ENCODE measurements around the gene ZEB2. TPM values are rescaled to one million over a fixed set of nuclear protein-coding genes. Genes with fewer than 3 reads are reported as not detected.
A peak's percentile ranks its signal among the peaks of the same experiment; 100 is the strongest.

ZEB2 gene
- total RNA-seq, result 15.2 and 15.8 TPM in 2 replicates

GRCh38 chr2:144519934-144520731 is at the start of gene ZEB2:
ZEB2 (minus strand) TSS chr2:144520119; CDS start chr2:144517350, 2,769 bp downstream.
- peaks cover 4% of the 10 kb centered on the region for H3K36me3 Mint-ChIP-seq (ENCODE audit: low read depth)
- H3K9me3 Mint-ChIP-seq, result no peaks in the 10 kb centered on the region
- intact Hi-C loops (cut with micrococcal nuclease), result loop anchor here (2.0 to 10.0 kb wide), 5 partner anchors 67 to 1385 kb away; no protein-coding TSS in a partner anchor
- peaks cover 46% of the 10 kb centered on the region for H3K27me3 Mint-ChIP-seq
- H3K4me1 Mint-ChIP-seq, result peaks cover 21% of the 10 kb centered on the region
- peak; percentile 72 for DNase-seq
- H3K4me3 Mint-ChIP-seq, result peak within 1 kb of the TSS; percentile 26
- no peak within 1 kb of the TSS for H3K27ac Mint-ChIP-seq

- Mint-ChIP-seq H3K9me3 (no peaks in the 10 kb centered on the region), H3K36me3 (ENCODE audit: low read depth) (no peaks in the 10 kb centered on the region), H3K27me3 (peaks cover 8% of the 10 kb centered on the region), H3K4me1 (no peaks in the 10 kb centered on the region), H3K4me3 (no peak overlapping the region), H3K27ac (no peak overlapping the region)
- intact Hi-C loops (cut with micrococcal nuclease), result no loop called here
- no peak for DNase-seq
Observed at GRCh38 chr2:144567745-144568144, 47.8 kb upstream of the ZEB2 start.

- no peaks in the 10 kb centered on the region for H3K9me3 Mint-ChIP-seq
- peaks cover 5% of the 10 kb centered on the region for H3K27me3 Mint-ChIP-seq
- no peak for DNase-seq
- H3K4me1 Mint-ChIP-seq, result no peaks in the 10 kb centered on the region
- intact Hi-C loops (cut with micrococcal nuclease), result no loop called here
- no peak overlapping the region for H3K27ac Mint-ChIP-seq
- no peaks in the 10 kb centered on the region for H3K36me3 Mint-ChIP-seq (ENCODE audit: low read depth)
- H3K4me3 Mint-ChIP-seq, result no peak overlapping the region
Observed at GRCh38 chr2:144566448-144566847, 46.5 kb upstream of the ZEB2 start.

- Mint-ChIP-seq H3K27me3 (peaks cover 26% of the 10 kb centered on the region), H3K27ac (no peak overlapping the region), H3K4me3 (no peak overlapping the region), H3K4me1 (no peaks in the 10 kb centered on the region), H3K9me3 (no peaks in the 10 kb centered on the region), H3K36me3 (ENCODE audit: low read depth) (no peaks in the 10 kb centered on the region)
- no peak for DNase-seq
- intact Hi-C loops (cut with micrococcal nuclease), result no loop called here
Observed at GRCh38 chr2:144560251-144560650, 40.3 kb upstream of the ZEB2 start.

GRCh38 chr2:144559681-144560080 is 39.8 kb upstream of the ZEB2 start:
- Mint-ChIP-seq H3K4me1 (no peaks in the 10 kb centered on the region), H3K27ac (no peak overlapping the region), H3K27me3 (peaks cover 25% of the 10 kb centered on the region), H3K36me3 (ENCODE audit: low read depth) (no peaks in the 10 kb centered on the region), H3K4me3 (no peak overlapping the region), H3K9me3 (no peaks in the 10 kb centered on the region)
- no peak for DNase-seq
- intact Hi-C loops (cut with micrococcal nuclease), result no loop called here

- H3K36me3 Mint-ChIP-seq (ENCODE audit: low read depth), result no peaks in the 10 kb centered on the region
- no peaks in the 10 kb centered on the region for H3K9me3 Mint-ChIP-seq
- intact Hi-C loops (cut with micrococcal nuclease), result no loop called here
- DNase-seq, result no peak
- peaks cover 25% of the 10 kb centered on the region for H3K27me3 Mint-ChIP-seq
- H3K4me3 Mint-ChIP-seq, result no peak overlapping the region
- H3K27ac Mint-ChIP-seq, result no peak overlapping the region
- no peaks in the 10 kb centered on the region for H3K4me1 Mint-ChIP-seq
Observed at GRCh38 chr2:144559242-144559641, 39.3 kb upstream of the ZEB2 start.

GRCh38 chr2:144554492-144555210 is 34.7 kb upstream of the ZEB2 start:
- Mint-ChIP-seq H3K9me3 (no peaks in the 10 kb centered on the region), H3K4me1 (no peaks in the 10 kb centered on the region), H3K4me3 (no peak overlapping the region), H3K27me3 (peaks cover 22% of the 10 kb centered on the region), H3K36me3 (ENCODE audit: low read depth) (no peaks in the 10 kb centered on the region), H3K27ac (no peak overlapping the region)
- no peak for DNase-seq
- intact Hi-C loops (cut with micrococcal nuclease), result no loop called here

GRCh38 chr2:144553379-144553778 is 33.5 kb upstream of the ZEB2 start:
- no peaks in the 10 kb centered on the region for H3K4me1 Mint-ChIP-seq
- H3K27ac Mint-ChIP-seq, result no peak overlapping the region
- intact Hi-C loops (cut with micrococcal nuclease), result no loop called here
- H3K36me3 Mint-ChIP-seq (ENCODE audit: low read depth), result no peaks in the 10 kb centered on the region
- H3K9me3 Mint-ChIP-seq, result no peaks in the 10 kb centered on the region
- H3K27me3 Mint-ChIP-seq, result peaks cover 18% of the 10 kb centered on the region
- no peak overlapping the region for H3K4me3 Mint-ChIP-seq
- no peak for DNase-seq

- Mint-ChIP-seq H3K36me3 (ENCODE audit: low read depth) (no peaks in the 10 kb centered on the region), H3K27ac (no peak overlapping the region), H3K9me3 (no peaks in the 10 kb centered on the region), H3K27me3 (peaks cover 19% of the 10 kb centered on the region), H3K4me3 (no peak overlapping the region), H3K4me1 (no peaks in the 10 kb centered on the region)
- intact Hi-C loops (cut with micrococcal nuclease), result no loop called here
- DNase-seq, result no peak
Observed at GRCh38 chr2:144552821-144553220, 32.9 kb upstream of the ZEB2 start.

- H3K4me3 Mint-ChIP-seq, result no peak overlapping the region
- no peak overlapping the region for H3K27ac Mint-ChIP-seq
- no peaks in the 10 kb centered on the region for H3K9me3 Mint-ChIP-seq
- no peaks in the 10 kb centered on the region for H3K36me3 Mint-ChIP-seq (ENCODE audit: low read depth)
- H3K4me1 Mint-ChIP-seq, result no peaks in the 10 kb centered on the region
- no peak for DNase-seq
- intact Hi-C loops (cut with micrococcal nuclease), result no loop called here
- H3K27me3 Mint-ChIP-seq, result peaks cover 20% of the 10 kb centered on the region
Observed at GRCh38 chr2:144550911-144551310, 31.0 kb upstream of the ZEB2 start.

GRCh38 chr2:144550084-144550483 is 30.2 kb upstream of the ZEB2 start:
- Mint-ChIP-seq H3K4me1 (no peaks in the 10 kb centered on the region), H3K36me3 (ENCODE audit: low read depth) (no peaks in the 10 kb centered on the region), H3K27me3 (peaks cover 21% of the 10 kb centered on the region), H3K27ac (no peak overlapping the region), H3K4me3 (no peak overlapping the region), H3K9me3 (no peaks in the 10 kb centered on the region)
- no peak for DNase-seq
- intact Hi-C loops (cut with micrococcal nuclease), result no loop called here

- Mint-ChIP-seq H3K4me3 (no peak overlapping the region), H3K27me3 (peaks cover 19% of the 10 kb centered on the region), H3K4me1 (no peaks in the 10 kb centered on the region), H3K36me3 (ENCODE audit: low read depth) (no peaks in the 10 kb centered on the region), H3K27ac (no peak overlapping the region), H3K9me3 (no peaks in the 10 kb centered on the region)
- DNase-seq, result no peak
- intact Hi-C loops (cut with micrococcal nuclease), result no loop called here
Observed at GRCh38 chr2:144548532-144549191, 28.7 kb upstream of the ZEB2 start.

GRCh38 chr2:144548088-144548487 is 28.2 kb upstream of the ZEB2 start:
- intact Hi-C loops (cut with micrococcal nuclease), result no loop called here
- peaks cover 19% of the 10 kb centered on the region for H3K27me3 Mint-ChIP-seq
- no peaks in the 10 kb centered on the region for H3K4me1 Mint-ChIP-seq
- no peak overlapping the region for H3K27ac Mint-ChIP-seq
- no peak for DNase-seq
- H3K9me3 Mint-ChIP-seq, result no peaks in the 10 kb centered on the region
- no peak overlapping the region for H3K4me3 Mint-ChIP-seq
- H3K36me3 Mint-ChIP-seq (ENCODE audit: low read depth), result no peaks in the 10 kb centered on the region

- H3K4me3 Mint-ChIP-seq, result no peak overlapping the region
- no peaks in the 10 kb centered on the region for H3K4me1 Mint-ChIP-seq
- no peak overlapping the region for H3K27ac Mint-ChIP-seq
- H3K9me3 Mint-ChIP-seq, result no peaks in the 10 kb centered on the region
- intact Hi-C loops (cut with micrococcal nuclease), result no loop called here
- no peaks in the 10 kb centered on the region for H3K36me3 Mint-ChIP-seq (ENCODE audit: low read depth)
- DNase-seq, result no peak
- peaks cover 22% of the 10 kb centered on the region for H3K27me3 Mint-ChIP-seq
Observed at GRCh38 chr2:144547494-144547893, 27.6 kb upstream of the ZEB2 start.
